LNCaP clone FGC (cell line): ENCODE results near the gene SIK2.
A peak's percentile ranks its signal among the peaks of the same experiment; 100 is the strongest.

Source experiments
- DNase-seq: peaks from one replicate; pipeline ENCODE4 v3.0.0-alpha.2; 2011; ENCODE audit warnings: low read depth
- H3K4me3 ChIP-seq: 2 replicates; pipeline ENCODE4 v1.5.1; 2011; ENCODE audit warnings: mild to moderate bottlenecking, low read depth, low read length, control low read depth
- CTCF ChIP-seq: IDR thresholded peaks from 2 replicates; pipeline ENCODE4 v1.5.1; 2012; ENCODE audit warnings: mild to moderate bottlenecking; ENCODE audit not compliant: control insufficient read depth, insufficient read depth; ENCODE audit errors: extremely low read depth

The SIK2 gene

GRCh38 chr11:111725621-111726020 lies 123.4 kb downstream of the SIK2 start:
- no peak for TF ChIP-seq CTCF
- no peak for DNase-seq
- H3K4me3 ChIP-seq = no peak overlapping the region

GRCh38 chr11:111726301-111726713 lies 124.1 kb downstream of the SIK2 start:
- no peak overlapping the region for H3K4me3 ChIP-seq
- no peak for DNase-seq
- TF ChIP-seq CTCF = no peak

- no peak for TF ChIP-seq CTCF
- no peak for DNase-seq
- no peak overlapping the region for H3K4me3 ChIP-seq
These were observed 125.2 kb downstream of the SIK2 start for GRCh38 chr11:111727431-111727830.

GRCh38 chr11:111729071-111729830 lies 127.0 kb downstream of the SIK2 start:
- TF ChIP-seq CTCF = no peak
- no peak overlapping the region for H3K4me3 ChIP-seq
- DNase-seq = no peak

- no peak overlapping the region for H3K4me3 ChIP-seq
- DNase-seq = no peak
- no peak for TF ChIP-seq CTCF
These were observed 127.6 kb downstream of the SIK2 start for GRCh38 chr11:111729831-111730311.

- TF ChIP-seq CTCF = no peak
- DNase-seq = peak; percentile 65
- no peak overlapping the region for H3K4me3 ChIP-seq
These were observed 128.8 kb downstream of the SIK2 start for GRCh38 chr11:111730871-111731591.
